Germinal center (tissue), 1 donor: Measurements from ENCODE around the gene UBAC2.
A peak's percentile ranks its signal among the peaks of the same experiment; 100 is the strongest.
"Not testable (repeated sequence)": the region's sequence is repeated elsewhere in the genome, so short reads cannot be mapped to it uniquely, and the experiment has no call there.

Source experiments
- DNase-seq: peaks from one replicate; pipeline ENCODE4 v3.0.0; 2012; ENCODE audit warnings: mixed read lengths, low spot score

Gene UBAC2

GRCh38 chr13:99249178-99249577 lies 48.5 kb downstream of the UBAC2 start:
- not testable (repeated sequence) for DNase-seq

GRCh38 chr13:99249606-99250005 lies 49.0 kb downstream of the UBAC2 start:
- not testable (repeated sequence) for DNase-seq

- no peak for DNase-seq
These were observed 50.5 kb downstream of the UBAC2 start for GRCh38 chr13:99250982-99251825.

GRCh38 chr13:99251921-99252320 lies 51.3 kb downstream of the UBAC2 start:
- no peak for DNase-seq

- DNase-seq: no peak
These were observed 54.2 kb downstream of the UBAC2 start for GRCh38 chr13:99254830-99255229.

GRCh38 chr13:99255271-99255670 lies 54.6 kb downstream of the UBAC2 start:
- no peak for DNase-seq

- no peak for DNase-seq
These were observed 55.6 kb downstream of the UBAC2 start for GRCh38 chr13:99256283-99256682.

GRCh38 chr13:99256709-99257108 lies 56.1 kb downstream of the UBAC2 start:
- DNase-seq: no peak

- no peak for DNase-seq
These were observed 56.6 kb downstream of the UBAC2 start for GRCh38 chr13:99257291-99257690.

GRCh38 chr13:99258210-99258860 lies 57.7 kb downstream of the UBAC2 start, which contains the start of gene GPR18:
GPR18 (minus strand) TSS chr13:99258379; CDS start chr13:99255872, 2,507 bp downstream.
- DNase-seq: peak; percentile 51

GRCh38 chr13:99258946-99259345 lies 58.3 kb downstream of the UBAC2 start:
- DNase-seq: peak; percentile 79

- no peak for DNase-seq
These were observed 59.6 kb downstream of the UBAC2 start for GRCh38 chr13:99260216-99260615.

GRCh38 chr13:99261059-99261458 lies 60.4 kb downstream of the UBAC2 start:
- DNase-seq: no peak

- DNase-seq: no peak
These were observed 62.6 kb downstream of the UBAC2 start for GRCh38 chr13:99263126-99263785.

- no peak for DNase-seq
These were observed 63.4 kb downstream of the UBAC2 start for GRCh38 chr13:99264051-99264450.

- no peak for DNase-seq
These were observed 64.6 kb downstream of the UBAC2 start for GRCh38 chr13:99265162-99265800.

- DNase-seq: peak; percentile 33
These were observed 65.3 kb downstream of the UBAC2 start for GRCh38 chr13:99265821-99266426.

- DNase-seq: no peak
These were observed 66.2 kb downstream of the UBAC2 start for GRCh38 chr13:99266827-99267226.

- no peak for DNase-seq
These were observed 67.3 kb downstream of the UBAC2 start for GRCh38 chr13:99267927-99268326.

- no peak for DNase-seq
These were observed 68.2 kb downstream of the UBAC2 start for GRCh38 chr13:99268822-99269221.

GRCh38 chr13:99269627-99270241 lies 69.1 kb downstream of the UBAC2 start:
- no peak for DNase-seq
